ENCODE results near the gene ARHGAP15.

The ARHGAP15 gene

GRCh38 chr2:143740431-143740830, 611.2 kb downstream of the ARHGAP15 start:
- DNase-seq, result no peak

DNA sequence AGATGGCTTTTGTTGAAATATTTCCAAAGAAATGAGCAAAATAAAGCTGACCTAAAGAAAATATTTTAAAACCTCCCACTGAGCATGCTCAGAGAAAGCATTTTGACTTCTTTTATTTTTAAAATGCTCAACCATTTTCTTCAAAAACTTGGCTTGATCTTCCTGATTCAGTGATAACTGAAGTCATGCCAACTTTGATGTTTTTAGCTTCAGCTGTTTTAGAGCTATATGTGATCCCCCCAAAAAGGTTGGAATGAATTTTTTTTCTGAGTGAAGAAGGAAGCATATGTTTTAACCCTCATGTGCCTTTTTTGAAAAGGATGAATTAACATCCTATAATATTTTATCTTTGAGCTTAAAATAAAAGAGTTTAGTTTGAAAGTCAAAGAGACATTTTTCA, 612.0 kb downstream of the ARHGAP15 start:
- DNase-seq, result no peak

DNA sequence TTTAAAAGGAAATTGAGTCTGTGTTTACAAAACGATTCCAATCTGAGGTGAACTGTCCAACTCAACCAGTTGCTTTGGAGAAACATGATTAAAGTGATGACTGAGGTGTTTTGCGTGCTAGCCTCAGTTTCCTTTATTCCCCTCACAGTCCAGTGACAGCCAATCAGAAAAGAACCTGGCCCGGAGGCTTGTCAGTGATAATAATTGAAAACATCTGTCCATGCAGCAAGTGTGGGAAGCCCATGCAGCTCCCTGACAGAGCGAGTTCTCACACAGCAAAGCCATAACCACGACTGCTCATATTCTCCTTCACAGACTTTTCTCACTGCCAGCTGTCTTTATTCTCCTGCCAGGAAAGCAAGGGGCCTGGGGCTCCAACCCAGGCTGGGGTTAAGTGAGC, 613.4 kb downstream of the ARHGAP15 start:
- DNase-seq, result no peak

GRCh38 chr2:143744114-143744513, 614.9 kb downstream of the ARHGAP15 start:
- DNase-seq, result no peak

- no peak for DNase-seq
Measured at GRCh38 chr2:143745060-143745459, 615.8 kb downstream of the ARHGAP15 start.

GRCh38 chr2:143754742-143755141, 625.5 kb downstream of the ARHGAP15 start:
- no peak for DNase-seq

GRCh38 chr2:143758629-143759330, 629.6 kb downstream of the ARHGAP15 start:
- DNase-seq, result no peak

DNA sequence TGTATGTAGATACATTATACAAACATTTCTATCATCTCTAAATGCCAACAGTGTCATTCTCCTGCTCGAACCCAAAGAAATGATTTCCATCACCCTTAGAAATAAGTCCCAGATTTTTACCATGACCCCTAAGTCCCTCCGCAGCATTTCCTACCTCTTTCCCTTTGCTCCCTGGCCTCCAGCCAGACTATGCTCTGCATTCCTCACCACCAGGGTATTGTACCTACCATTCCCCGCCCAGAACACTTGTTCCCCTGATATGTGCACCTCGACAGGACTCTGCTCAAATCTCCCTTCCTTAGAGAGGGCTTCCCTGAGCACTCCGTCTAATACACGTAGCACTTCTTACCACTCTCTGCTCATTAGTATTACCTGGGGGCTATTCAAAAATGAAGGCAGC, 630.2 kb downstream of the ARHGAP15 start:
- no peak for DNase-seq

DNA sequence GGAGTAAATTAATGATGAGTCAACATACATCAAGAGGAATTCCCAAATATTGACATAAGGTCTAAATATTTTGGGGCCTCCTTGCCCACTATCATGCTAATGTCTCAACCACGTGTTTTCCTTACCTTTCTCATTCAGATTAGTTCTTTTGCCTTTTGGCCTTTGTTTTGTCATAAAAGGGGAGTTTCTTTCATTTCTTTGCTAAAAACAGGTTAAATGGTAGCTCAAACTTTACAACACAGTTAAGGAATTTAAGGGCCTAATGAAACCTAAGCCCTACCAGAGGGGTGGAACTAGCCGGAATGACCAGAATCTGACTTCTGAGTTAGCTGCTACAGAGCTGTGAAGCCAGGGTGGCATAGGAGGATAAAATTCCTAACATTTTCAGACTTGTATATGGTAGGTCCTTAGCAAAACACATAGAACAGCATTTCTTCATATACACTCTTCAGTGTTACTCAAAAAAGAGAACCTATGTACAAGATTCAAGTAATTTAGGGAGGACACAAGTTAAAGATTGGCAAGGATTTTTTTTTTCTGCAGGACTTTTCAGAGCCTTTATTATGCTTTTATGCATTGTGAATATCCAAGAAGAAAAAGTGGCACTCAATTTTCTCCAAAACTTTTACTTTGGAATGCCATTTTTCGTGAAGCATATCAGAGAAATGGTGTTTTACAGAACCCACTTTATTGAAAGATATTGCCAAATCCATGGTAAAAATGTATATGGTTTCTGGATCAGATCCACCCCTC, 633.1 kb downstream of the ARHGAP15 start:
- DNase-seq, result no peak

DNA sequence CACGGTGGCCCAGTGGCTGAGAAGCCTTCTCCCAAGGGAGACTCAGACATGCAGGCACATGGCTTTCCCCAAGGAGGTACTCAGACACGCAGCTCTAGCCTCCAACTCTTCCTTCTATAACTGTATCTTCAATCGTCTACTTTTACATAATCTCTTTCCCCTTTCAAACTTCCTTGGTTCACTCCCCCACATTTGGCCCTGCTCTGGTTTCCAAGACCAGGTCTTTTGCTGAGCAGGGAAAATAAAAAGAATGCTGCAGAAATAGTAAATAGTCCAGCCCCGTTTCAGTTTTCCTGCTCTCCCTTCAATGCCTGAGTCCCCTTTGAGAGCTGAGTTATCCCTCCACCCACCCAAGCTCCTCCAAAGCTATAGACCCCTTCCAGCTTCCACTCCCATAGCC, 635.0 kb downstream of the ARHGAP15 start:
- DNase-seq, result no peak

DNA sequence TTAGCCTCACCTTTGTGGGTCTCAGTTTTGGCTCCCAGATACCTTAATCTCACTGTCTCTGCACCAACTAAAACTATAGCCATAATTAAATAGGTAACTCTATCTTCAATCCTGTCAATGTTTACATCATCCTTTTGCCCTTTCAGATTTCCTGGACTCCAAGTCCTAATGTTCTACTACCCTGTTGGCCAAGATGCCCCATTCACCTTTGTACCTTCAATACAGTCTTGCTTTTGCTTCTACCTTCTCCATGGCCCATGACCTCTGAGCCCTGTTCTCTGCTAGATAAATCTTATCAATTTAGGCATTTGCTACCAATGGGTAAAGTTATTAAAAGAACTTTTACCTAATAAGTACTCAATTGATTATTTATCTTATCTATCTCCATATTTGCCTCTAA, 635.5 kb downstream of the ARHGAP15 start:
- DNase-seq, result no peak

- no peak for DNase-seq
Measured at GRCh38 chr2:143768991-143769390, 639.8 kb downstream of the ARHGAP15 start.

DNA sequence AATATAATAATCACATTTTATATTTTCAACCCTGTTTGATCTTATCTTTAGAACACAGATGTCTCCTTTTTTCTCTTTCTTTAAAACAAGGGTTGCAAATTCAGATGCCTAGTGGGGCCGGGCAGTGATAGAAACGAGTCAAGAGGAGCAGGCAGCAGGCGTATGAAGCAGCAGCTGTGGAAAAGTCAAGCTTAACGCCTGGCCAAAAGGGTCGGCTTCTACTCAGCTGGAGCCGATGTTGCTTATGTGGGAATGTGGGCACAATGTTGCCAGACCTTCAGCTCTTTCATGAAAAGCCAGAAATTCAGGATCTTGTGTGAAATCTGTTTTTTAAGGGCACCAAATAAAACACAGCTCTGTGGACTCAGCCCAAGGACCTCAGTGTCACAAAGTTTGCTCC, 642.7 kb downstream of the ARHGAP15 start:
- DNase-seq, result no peak

DNA sequence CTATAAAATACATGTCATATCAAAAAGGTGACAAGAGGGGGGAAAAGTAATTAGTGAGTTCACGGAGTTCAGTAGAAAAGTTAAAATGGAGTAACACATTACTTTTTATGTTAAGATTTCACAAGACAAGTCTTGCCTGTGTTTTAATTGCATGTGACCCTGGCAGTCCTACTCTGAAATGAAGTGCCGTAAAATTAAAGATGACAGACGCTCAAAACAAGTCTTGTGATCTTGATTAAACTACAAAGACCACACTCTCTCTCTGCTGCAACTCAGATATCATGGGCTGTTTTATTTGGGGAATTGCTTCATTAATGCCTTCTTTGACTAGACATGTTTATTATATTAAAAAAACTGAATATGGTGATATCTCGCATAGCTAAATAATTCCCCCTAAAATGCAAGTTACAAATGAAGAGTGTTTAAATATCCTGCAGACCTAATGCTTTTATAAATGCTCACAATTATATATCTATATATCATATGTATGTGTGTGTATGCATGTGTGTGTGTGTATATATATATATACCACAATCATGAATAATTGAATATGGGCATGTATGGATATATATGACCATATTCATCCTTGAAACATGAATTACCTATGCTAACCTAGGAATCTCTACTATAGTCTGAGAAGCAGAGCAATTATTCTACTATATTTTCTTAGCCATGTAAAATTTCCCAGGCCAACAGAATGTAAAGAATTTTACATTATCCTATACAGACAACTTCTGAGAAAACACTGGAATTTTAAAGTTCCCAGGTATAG, 647.5 kb downstream of the ARHGAP15 start:
- DNase-seq, result no peak

GRCh38 chr2:143779021-143779420, 649.8 kb downstream of the ARHGAP15 start:
- no peak for DNase-seq

GRCh38 chr2:143786026-143786765, 657.0 kb downstream of the ARHGAP15 start:
- DNase-seq, result no peak

- DNase-seq, result no peak
Measured at GRCh38 chr2:143787674-143788073, 658.5 kb downstream of the ARHGAP15 start.

- DNase-seq, result no peak
Measured at GRCh38 chr2:143792602-143793001, 663.4 kb downstream of the ARHGAP15 start.

GRCh38 chr2:143793381-143793780, 664.2 kb downstream of the ARHGAP15 start:
- no peak for DNase-seq

DNA sequence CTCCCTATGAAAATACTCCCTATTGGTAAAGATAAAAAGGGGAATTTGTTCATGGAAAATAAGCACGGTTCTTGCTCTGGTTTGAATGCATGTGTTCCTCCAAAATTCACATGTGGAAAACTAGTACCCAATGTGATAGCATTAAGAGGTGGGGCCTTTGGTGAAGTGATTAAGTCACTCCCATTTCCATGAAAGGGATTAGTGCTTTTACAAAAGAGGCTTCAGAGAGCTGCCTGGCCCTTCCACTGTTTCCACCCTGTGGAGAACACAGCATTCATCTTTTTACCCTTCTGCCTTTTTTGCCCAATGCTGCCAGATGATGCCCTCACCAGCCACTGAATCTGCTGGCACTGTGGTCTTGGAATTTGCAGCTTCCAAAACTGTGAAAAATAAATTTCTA, 666.8 kb downstream of the ARHGAP15 start:
- no peak for DNase-seq

DNA sequence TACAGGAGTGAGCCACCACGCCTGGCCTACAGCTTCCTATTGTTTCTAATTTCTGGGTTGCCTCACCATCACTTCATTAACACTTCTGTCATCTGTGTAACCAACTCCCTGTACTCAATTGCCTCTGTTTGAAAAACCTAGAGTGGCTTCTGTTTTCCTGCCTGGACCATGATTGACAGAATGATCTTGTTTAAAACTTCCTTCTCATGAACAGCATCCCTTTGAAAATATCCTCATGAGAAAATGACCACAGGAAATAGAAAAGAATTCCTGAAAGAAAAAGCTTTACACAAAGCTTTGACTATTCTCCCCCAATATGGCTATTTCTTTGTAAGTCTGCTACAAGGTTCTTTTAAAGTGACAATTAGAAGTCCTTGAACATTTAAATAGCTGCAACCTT, 672.3 kb downstream of the ARHGAP15 start:
- DNase-seq, result no peak

- DNase-seq, result no peak
Measured at GRCh38 chr2:143802242-143802641, 673.0 kb downstream of the ARHGAP15 start.

Data from hematopoietic multipotent progenitor cell treated with erythropoietin and hydrocortisone succinate and interleukin-3 and kit ligand, for 6 days (in vitro differentiated cells).